HepG2 (cell line): ENCODE measurements around the gene KCNMA1. TPM values are rescaled to one million over a fixed set of nuclear protein-coding genes. Genes with fewer than 3 reads are reported as not detected.

Source experiments
- ATAC-seq: fragments of 200-7000 bp; cut with Tn5 transposase; 3 replicates; pipeline ENCODE4 v1.9.1; 2020; ENCODE audit warnings: mild to moderate bottlenecking, moderate library complexity
- BruUV-seq: library from RNA; stranded (reverse); fragments of 400-500 nt; replicated peaks from 2 replicates; lab custom pipeline; 2021; lab: Mats Ljungman, UMichigan
- CTCF ChIA-PET: fragments of 300-600 bp; formaldehyde crosslinking; extraction: SDS; loops from one replicate; lab custom pipeline; 2021; ENCODE audit warnings: low total read pairs, inconsistent platforms, low intra/inter-chr PET ratio; lab: Yijun Ruan, JAX
- POLR2A ChIA-PET: fragments of 350-600 bp; sonication (Branson Sonifier 250); formaldehyde crosslinking; loops from one replicate; lab custom pipeline; 2020; ENCODE audit warnings: antibody characterized with exemption, inconsistent platforms; lab: Yijun Ruan, JAX
- DNase-seq: peaks from one replicate; pipeline ENCODE4 v3.0.0-alpha.2; 2015; ENCODE audit warnings: low spot score
- FAIRE-seq: peaks from 3 replicates; lab custom pipeline; 2011; peaks lifted over from hg19 to GRCh38; lab: Jason Lieb, UNC
- H2AFZ ChIP-seq: one replicate; pipeline ENCODE4 v1.6.1; 2011; ENCODE audit warnings: low read length, inconsistent platforms
- H3K27ac ChIP-seq: fragments of 300-600 bp; 3 replicates; pipeline ENCODE4 v1.8.0; 2011; ENCODE audit warnings: mixed run types, mild to moderate bottlenecking, mixed read lengths, low read length, inconsistent platforms; ENCODE audit not compliant: insufficient read depth; ENCODE audit errors: extremely low read length
- H3K27me3 ChIP-seq, 2 experiments: fragments of 200-600 bp in 1 of 2; 2 replicates in 1 of 2; 3 replicates in 1 of 2; pipeline versions ENCODE4 v1.6.0 to v1.8.0; 2011; ENCODE audit warnings: low read length in 2 of 2, mild to moderate bottlenecking in 2 of 2, moderate library complexity in 2 of 2, inconsistent platforms in 1 of 2; ENCODE audit not compliant: insufficient read depth in 2 of 2, control insufficient read depth in 1 of 2
- H3K36me3 ChIP-seq, 2 experiments: fragments of 200-600 bp in 1 of 2; replicated peaks in 1 of 2; 2 replicates in 1 of 2; 3 replicates in 1 of 2; pipeline versions ENCODE4 v1.5.1 to v1.8.0; 2011; ENCODE audit warnings: low read length in 2 of 2, inconsistent platforms in 1 of 2; ENCODE audit not compliant: insufficient read depth in 2 of 2, control insufficient read depth in 1 of 2
- H3K4me1 ChIP-seq: 2 replicates; pipeline ENCODE4 v1.5.1; 2012; ENCODE audit warnings: low read length, inconsistent platforms; ENCODE audit not compliant: insufficient read depth
- H3K4me2 ChIP-seq: 2 replicates; pipeline ENCODE4 v1.6.0; 2011; ENCODE audit warnings: low read depth, low read length, inconsistent platforms
- H3K4me3 ChIP-seq, 3 experiments: fragments of 200-600 bp in 1 of 3; sonication (generic), shearing (Covaris generic) in 1 of 3; replicated peaks in 1 of 3; 2 replicates each; pipeline ENCODE4 v1.5.1; 2011 to 2016; ENCODE audit warnings: low read length in 3 of 3, inconsistent platforms in 2 of 3, low read depth in 2 of 3, mild to moderate bottlenecking in 2 of 3, control low read depth in 1 of 3, mixed read lengths in 1 of 3; ENCODE audit not compliant: insufficient read depth in 1 of 3
- H3K79me2 ChIP-seq: one replicate; pipeline ENCODE4 v1.6.1; 2011; ENCODE audit warnings: low read length, inconsistent platforms; ENCODE audit not compliant: insufficient read depth
- H3K9ac ChIP-seq: 2 replicates; pipeline ENCODE4 v1.6.0; 2011; ENCODE audit warnings: mild to moderate bottlenecking, low read depth, low read length, inconsistent platforms; ENCODE audit not compliant: insufficient read depth
- H3K9me3 ChIP-seq: 2 replicates; pipeline ENCODE4 v1.5.1; 2012; ENCODE audit warnings: mild to moderate bottlenecking, low read length
- H4K20me1 ChIP-seq: 2 replicates; pipeline ENCODE4 v1.6.0; 2011; ENCODE audit warnings: inconsistent platforms, mild to moderate bottlenecking, low read length, moderate library complexity; ENCODE audit not compliant: insufficient read depth
- HBP1 ChIP-seq: IDR thresholded peaks from 2 replicates; pipeline ENCODE4 v1.6.1; 2016; ENCODE audit warnings: low read depth, control low read depth
- MTA3 ChIP-seq: sonication (generic); formaldehyde crosslinking; IDR thresholded peaks from 2 replicates; pipeline ENCODE4 v1.4.0; 2020; ENCODE audit warnings: missing genetic modification reagents
- PAWR ChIP-seq: sonication (generic); formaldehyde crosslinking; IDR thresholded peaks from 2 replicates; pipeline ENCODE4 v1.4.0; 2020; ENCODE audit warnings: missing genetic modification reagents, mild to moderate bottlenecking, borderline replicate concordance
- SMC3 ChIP-seq: IDR thresholded peaks from 2 replicates; pipeline ENCODE4 v1.6.1; 2011; ENCODE audit warnings: low read length, improper control_type of control experiment
- STAG1 ChIP-seq: sonication (generic); formaldehyde crosslinking; IDR thresholded peaks from 2 replicates; pipeline ENCODE4 v1.4.0; 2020; ENCODE audit warnings: missing genetic modification reagents
- ZNF432 ChIP-seq: sonication (generic); formaldehyde crosslinking; IDR thresholded peaks from 2 replicates; pipeline ENCODE4 v1.5.0; 2020; ENCODE audit warnings: missing genetic modification reagents, mild to moderate bottlenecking, borderline replicate concordance
- ZNF530 ChIP-seq: sonication (generic); formaldehyde crosslinking; IDR thresholded peaks from 2 replicates; pipeline ENCODE4 v1.5.0; 2020; ENCODE audit warnings: low read depth, mild to moderate bottlenecking, missing genetic modification reagents
- WGBS: methylation state at CpG from one replicate; pipeline ENCODE4 v1.1.6; 2017; ENCODE audit warnings: low lambda C conversion rate; 5-methylcytosine and 5-hydroxymethylcytosine counted together
- in situ Hi-C: cut with HindIII; loops from 2 replicates; pipeline ENCODE4 v1.10.0; 2017; ENCODE audit warnings: low pct_unique_long_range_greater_than_20kb; ENCODE audit not compliant: extremely low pct_ligation_motif_present
- intact Hi-C: fragments of 100-400 bp; cut with micrococcal nuclease; formaldehyde crosslinking; loops from one replicate; pipeline ENCODE4 v1.10.0; 2022; ENCODE audit not compliant: unreplicated experiment
- polyA plus RNA-seq, 8 experiments: library from polyadenylated mRNA; depleted of rRNA in 3 of 8; stranded (reverse) in 7 of 8; unstranded in 1 of 8; fragments of >200 nt; fragmentation: Illumina TruSeq in 4 of 8; extraction: Trizol in 4 of 8; gene quantifications; 2 replicates each; pipeline versions ENCODE4 v1.2.1 to v1.2.3, GENCODE V29; 2011 to 2016; ENCODE audit warnings: low read depth in 4 of 8, missing spikeins in 1 of 8, mixed read lengths in 1 of 8; ENCODE audit not compliant: insufficient read depth in 1 of 8
- total RNA-seq, 5 experiments: library from RNA; depleted of rRNA; stranded (reverse); fragments of >200 nt; fragmentation: Illumina TruSeq; extraction: Trizol; gene quantifications; 2 replicates each; pipeline ENCODE4 v1.2.3, GENCODE V29; 2016; ENCODE audit warnings: low read depth in 1 of 5
- TF ChIP-seq, protein P1 (sequence below): sonication (generic); formaldehyde crosslinking; IDR thresholded peaks from 2 replicates; pipeline ENCODE4 v1.5.0; 2020; ENCODE audit warnings: mild to moderate bottlenecking, missing genetic modification reagents, moderate library complexity

The KCNMA1 gene
- total and polyA plus RNA-seq, 2 of the 13 experiments (the other 11 are each of a cell fraction or from before 2014, with no cell fraction given) = 0.02 TPM; not detected in 1

DNA sequence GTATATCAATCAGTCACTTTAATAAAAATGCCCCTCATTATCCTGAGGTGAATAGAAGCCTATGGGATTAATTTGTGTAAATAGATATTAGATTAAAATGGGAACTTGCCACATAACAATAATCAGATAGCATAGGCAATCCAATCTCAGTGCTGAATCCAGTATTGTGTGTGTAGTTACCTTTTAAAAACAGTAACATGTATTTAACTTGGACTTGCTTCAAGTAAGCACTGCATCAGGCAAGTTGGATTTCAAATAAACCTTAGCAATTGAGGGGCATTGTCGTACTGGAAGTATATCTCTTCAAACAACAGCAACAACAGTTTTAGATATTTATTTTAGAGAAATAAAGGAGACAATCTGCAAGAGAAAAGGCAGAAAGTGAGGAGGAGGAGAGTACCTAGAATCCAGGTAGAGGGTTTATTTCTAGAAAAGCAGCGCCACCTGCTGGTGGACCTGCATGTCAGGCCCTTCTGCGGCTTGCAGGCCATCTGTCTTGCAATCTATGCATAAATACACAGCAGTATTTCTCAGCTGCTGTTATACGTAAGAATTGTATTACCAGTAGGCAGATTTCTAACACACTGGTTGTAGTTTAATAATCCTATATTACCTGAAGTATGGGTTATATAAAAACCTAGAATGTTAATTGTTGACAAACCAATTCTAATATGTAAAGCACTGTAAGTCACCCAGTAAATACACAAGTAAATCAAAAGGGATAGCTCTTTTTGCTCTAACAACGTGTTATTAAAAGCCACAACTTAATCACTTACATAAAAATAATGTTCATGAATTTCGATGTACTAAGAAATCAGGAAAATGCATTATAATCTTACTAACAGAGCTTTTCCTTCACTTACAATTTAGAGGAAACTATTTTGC, 652.8 kb downstream of the KCNMA1 start:
- FAIRE-seq (peak; percentile 82), DNase-seq (peak; percentile 49), ATAC-seq (peak; percentile 89)
- intact Hi-C loops = loop anchor here (5.0 to 10.0 kb wide), 2 partner anchors 130 to 438 kb away; no protein-coding TSS in a partner anchor
- CTCF ChIA-PET = no interaction called here
- Histone ChIP-seq H3K4me3 (no peak overlapping the region), H3K4me2 (no peak overlapping the region), H3K27me3 (peaks cover 0 to 21% of the 10 kb centered on the region in 2 experiments; a peak in 3 of 5 replicates), H3K9me3 (no peaks in the 10 kb centered on the region), H2AFZ (no peak overlapping the region), H3K4me1 (no peaks in the 10 kb centered on the region), H3K36me3 (no peaks in the 10 kb centered on the region), H3K27ac (no peak overlapping the region), H3K79me2 (no peaks in the 10 kb centered on the region), H4K20me1 (no peaks in the 10 kb centered on the region), H3K9ac (no peak overlapping the region)
- no TSS peak for BruUV-seq
- TF ChIP-seq MTA3 (CRISPR knock-in tag) (no peak), SMC3 (peak; percentile 26), HBP1 (CRISPR knock-in tag) (no peak), STAG1 (peak; percentile 67), ZNF530 (no peak), PAWR (CRISPR knock-in tag) (no peak), ZNF432 (CRISPR knock-in tag) (no peak)
- TF ChIP-seq, protein P1, sequence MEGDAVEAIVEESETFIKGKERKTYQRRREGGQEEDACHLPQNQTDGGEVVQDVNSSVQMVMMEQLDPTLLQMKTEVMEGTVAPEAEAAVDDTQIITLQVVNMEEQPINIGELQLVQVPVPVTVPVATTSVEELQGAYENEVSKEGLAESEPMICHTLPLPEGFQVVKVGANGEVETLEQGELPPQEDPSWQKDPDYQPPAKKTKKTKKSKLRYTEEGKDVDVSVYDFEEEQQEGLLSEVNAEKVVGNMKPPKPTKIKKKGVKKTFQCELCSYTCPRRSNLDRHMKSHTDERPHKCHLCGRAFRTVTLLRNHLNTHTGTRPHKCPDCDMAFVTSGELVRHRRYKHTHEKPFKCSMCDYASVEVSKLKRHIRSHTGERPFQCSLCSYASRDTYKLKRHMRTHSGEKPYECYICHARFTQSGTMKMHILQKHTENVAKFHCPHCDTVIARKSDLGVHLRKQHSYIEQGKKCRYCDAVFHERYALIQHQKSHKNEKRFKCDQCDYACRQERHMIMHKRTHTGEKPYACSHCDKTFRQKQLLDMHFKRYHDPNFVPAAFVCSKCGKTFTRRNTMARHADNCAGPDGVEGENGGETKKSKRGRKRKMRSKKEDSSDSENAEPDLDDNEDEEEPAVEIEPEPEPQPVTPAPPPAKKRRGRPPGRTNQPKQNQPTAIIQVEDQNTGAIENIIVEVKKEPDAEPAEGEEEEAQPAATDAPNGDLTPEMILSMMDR (CRISPR knock-in tag) = peak; percentile 81
- in situ Hi-C loops = no loop called here
- POLR2A ChIA-PET = no interaction called here
- WGBS = under 1% methylated on average over 6 of the region's 6 CpGs
